Naive B cell (primary cell): ENCODE measurements around the gene FAM153A. TPM values are rescaled to one million over a fixed set of nuclear protein-coding genes. Genes with fewer than 3 reads are reported as not detected.
"Not testable (repeated sequence)": the region's sequence is repeated elsewhere in the genome, so short reads cannot be mapped to it uniquely, and the experiment has no call there.

Experiments used
- ATAC-seq, 2 donors: fragments of 150-1000 bp; cut with Tn5 transposase; 2 replicates each; pipeline ENCODE4 v1.10.0; 2021; ENCODE audit warnings: low read depth in 2 of 2, mild to moderate bottlenecking in 2 of 2, moderate library complexity in 2 of 2
- DNase-seq: peaks from one replicate; pipeline ENCODE4 v3.0.0; 2022
- H3K27ac Mint-ChIP-seq, 6 donors: one replicate each; pipeline ENCODE4 v1.8.0; 2020 to 2022; ENCODE audit warnings: mild to moderate bottlenecking in 6 of 6, mixed read lengths in 6 of 6, moderate library complexity in 5 of 6, inconsistent platforms in 2 of 6
- H3K27me3 Mint-ChIP-seq, 3 donors: one replicate each; pipeline ENCODE4 v1.8.0; 2021 to 2022; ENCODE audit warnings: mixed read lengths in 3 of 3, mild to moderate bottlenecking in 1 of 3
- H3K36me3 Mint-ChIP-seq, 2 donors: one replicate each; pipeline ENCODE4 v1.8.0; 2020 to 2022; ENCODE audit warnings: mixed read lengths in 2 of 2, inconsistent platforms in 1 of 2, mild to moderate bottlenecking in 1 of 2
- H3K4me1 Mint-ChIP-seq, 3 donors: one replicate each; pipeline ENCODE4 v1.8.0; 2020 to 2022; ENCODE audit warnings: mixed read lengths in 3 of 3, inconsistent platforms in 1 of 3, mild to moderate bottlenecking in 1 of 3, moderate library complexity in 1 of 3
- H3K4me3 Mint-ChIP-seq, 8 donors: one replicate each; pipeline ENCODE4 v1.8.0; 2020 to 2022; ENCODE audit warnings: mild to moderate bottlenecking in 8 of 8, mixed read lengths in 8 of 8, moderate library complexity in 8 of 8, inconsistent platforms in 2 of 8
- H3K9me3 Mint-ChIP-seq, 7 donors: one replicate each; pipeline ENCODE4 v1.8.0; 2020 to 2022; ENCODE audit warnings: mixed read lengths in 7 of 7, mild to moderate bottlenecking in 5 of 7, inconsistent platforms in 2 of 7, moderate library complexity in 1 of 7
- polyA plus RNA-seq, 6 donors: library from polyadenylated mRNA; unstranded; fragments of 300-500 nt; fragmentation: Illumina TruSeq; gene quantifications; one replicate each; pipeline ENCODE4 v1.2.3, GENCODE V29; 2021; ENCODE audit warnings: low read depth in 6 of 6

FAM153A gene
- under 1 TPM in 2 of 6 donors, not detected in 4; 0.25 to 0.35 TPM for polyA plus RNA-seq

GRCh38 chr5:177782792-177783633 is at the start of gene FAM153A:
Gene FAM153A (minus strand): TSS chr5:177782899.
- not testable (repeated sequence) for DNase-seq, H3K9me3 Mint-ChIP-seq, H3K27me3 Mint-ChIP-seq, H3K36me3 Mint-ChIP-seq, H3K4me3 Mint-ChIP-seq, H3K4me1 Mint-ChIP-seq, H3K27ac Mint-ChIP-seq
- peak; percentile 92 to 94 for ATAC-seq

GRCh38 chr5:177832287-177832686 is 49.6 kb upstream of the FAM153A start:
- not testable (repeated sequence) for H3K9me3 Mint-ChIP-seq, H3K27ac Mint-ChIP-seq

GRCh38 chr5:177826073-177826472 is 43.4 kb upstream of the FAM153A start:
- not testable (repeated sequence) for H3K27me3 Mint-ChIP-seq, H3K36me3 Mint-ChIP-seq, H3K27ac Mint-ChIP-seq, H3K9me3 Mint-ChIP-seq, H3K4me3 Mint-ChIP-seq, H3K4me1 Mint-ChIP-seq, DNase-seq
- peak; percentile 53 to 87 for ATAC-seq

More at GRCh38 chr5:177832287-177832686, 49.6 kb upstream of the FAM153A start:
- not testable (repeated sequence) for H3K36me3 Mint-ChIP-seq, H3K27me3 Mint-ChIP-seq, ATAC-seq, DNase-seq, H3K4me3 Mint-ChIP-seq
- H3K4me1 Mint-ChIP-seq, result peaks cover 9 to 12% (median 10%) of the 10 kb centered on the region in 3 donors

- not testable (repeated sequence) for H3K27me3 Mint-ChIP-seq, H3K4me1 Mint-ChIP-seq, H3K36me3 Mint-ChIP-seq, DNase-seq, H3K27ac Mint-ChIP-seq, ATAC-seq, H3K9me3 Mint-ChIP-seq, H3K4me3 Mint-ChIP-seq
Observed at GRCh38 chr5:177824776-177825175, 42.1 kb upstream of the FAM153A start.

GRCh38 chr5:177822489-177822888 is 39.8 kb upstream of the FAM153A start:
- DNase-seq, H3K27ac Mint-ChIP-seq, H3K27me3 Mint-ChIP-seq, ATAC-seq, H3K9me3 Mint-ChIP-seq, H3K36me3 Mint-ChIP-seq, H3K4me3 Mint-ChIP-seq, H3K4me1 Mint-ChIP-seq: not testable (repeated sequence)

GRCh38 chr5:177819664-177820063 is 37.0 kb upstream of the FAM153A start:
- not testable (repeated sequence) for H3K9me3 Mint-ChIP-seq, H3K27ac Mint-ChIP-seq, H3K27me3 Mint-ChIP-seq, H3K4me1 Mint-ChIP-seq, DNase-seq, ATAC-seq, H3K4me3 Mint-ChIP-seq, H3K36me3 Mint-ChIP-seq

GRCh38 chr5:177812814-177813425 is 30.2 kb upstream of the FAM153A start:
- H3K36me3 Mint-ChIP-seq, H3K27me3 Mint-ChIP-seq, H3K4me3 Mint-ChIP-seq, DNase-seq, H3K4me1 Mint-ChIP-seq, H3K27ac Mint-ChIP-seq, H3K9me3 Mint-ChIP-seq: not testable (repeated sequence)
- peak; percentile 63 to 79 for ATAC-seq

GRCh38 chr5:177812160-177812743 is 29.6 kb upstream of the FAM153A start:
- H3K4me1 Mint-ChIP-seq, H3K27me3 Mint-ChIP-seq, H3K27ac Mint-ChIP-seq, H3K9me3 Mint-ChIP-seq, DNase-seq, H3K36me3 Mint-ChIP-seq: not testable (repeated sequence)
- peak overlapping the region in 1 of 8 donors; percentile 40 for H3K4me3 Mint-ChIP-seq
- ATAC-seq, result peak; percentile 55 to 57

GRCh38 chr5:177809209-177809913 is 26.7 kb upstream of the FAM153A start:
- H3K9me3 Mint-ChIP-seq, H3K36me3 Mint-ChIP-seq, H3K4me1 Mint-ChIP-seq, H3K4me3 Mint-ChIP-seq, H3K27me3 Mint-ChIP-seq, H3K27ac Mint-ChIP-seq, ATAC-seq, DNase-seq: not testable (repeated sequence)

- not testable (repeated sequence) for H3K36me3 Mint-ChIP-seq, H3K27me3 Mint-ChIP-seq, DNase-seq, H3K4me1 Mint-ChIP-seq, H3K27ac Mint-ChIP-seq, H3K9me3 Mint-ChIP-seq, H3K4me3 Mint-ChIP-seq, ATAC-seq
Observed at GRCh38 chr5:177808420-177808819, 25.7 kb upstream of the FAM153A start.

- not testable (repeated sequence) for H3K27ac Mint-ChIP-seq
Observed at GRCh38 chr5:177807265-177807664, 24.6 kb upstream of the FAM153A start.

GRCh38 chr5:177801427-177801826 is 18.7 kb upstream of the FAM153A start:
- not testable (repeated sequence) for DNase-seq, H3K27ac Mint-ChIP-seq, H3K9me3 Mint-ChIP-seq, H3K4me3 Mint-ChIP-seq, H3K27me3 Mint-ChIP-seq, ATAC-seq, H3K4me1 Mint-ChIP-seq, H3K36me3 Mint-ChIP-seq

More at GRCh38 chr5:177807265-177807664, 24.6 kb upstream of the FAM153A start:
- ATAC-seq, DNase-seq, H3K27me3 Mint-ChIP-seq, H3K4me1 Mint-ChIP-seq, H3K36me3 Mint-ChIP-seq, H3K9me3 Mint-ChIP-seq, H3K4me3 Mint-ChIP-seq: not testable (repeated sequence)

- H3K27ac Mint-ChIP-seq, H3K9me3 Mint-ChIP-seq, ATAC-seq, DNase-seq, H3K4me1 Mint-ChIP-seq, H3K4me3 Mint-ChIP-seq, H3K27me3 Mint-ChIP-seq, H3K36me3 Mint-ChIP-seq: not testable (repeated sequence)
Observed at GRCh38 chr5:177798237-177798840, 15.6 kb upstream of the FAM153A start.
